DOHH2 (cell line): ENCODE data around the gene TMEM266.

ENCODE experiments used
- H3F3A ChIP-seq: fragments of 200-600 bp; sonication (generic), shearing (Covaris generic); 2 replicates; pipeline ENCODE4 v1.6.0; 2016; ENCODE audit warnings: antibody characterized with exemption, mild to moderate bottlenecking; ENCODE audit not compliant: control insufficient read depth, insufficient read depth
- H3K27ac ChIP-seq: fragments of 200-600 bp; sonication (generic); 2 replicates; pipeline ENCODE4 v1.5.1; 2014; ENCODE audit warnings: low read depth, mild to moderate bottlenecking, low read length, moderate library complexity
- H3K27me3 ChIP-seq: fragments of 200-600 bp; sonication (generic); 2 replicates; pipeline ENCODE4 v1.6.1; 2014; ENCODE audit warnings: mild to moderate bottlenecking, low read length, mixed read lengths; ENCODE audit not compliant: control insufficient read depth
- H3K36me3 ChIP-seq: fragments of 200-600 bp; sonication (generic); 2 replicates; pipeline ENCODE4 v1.6.1; 2014; ENCODE audit warnings: mild to moderate bottlenecking, low read length, moderate library complexity, mixed read lengths; ENCODE audit not compliant: control insufficient read depth
- H3K4me1 ChIP-seq: fragments of 200-600 bp; sonication (generic); 2 replicates; pipeline ENCODE4 v1.6.1; 2014; ENCODE audit warnings: mild to moderate bottlenecking, low read length, mixed read lengths; ENCODE audit not compliant: control insufficient read depth
- H3K4me2 ChIP-seq: fragments of 200-600 bp; sonication (generic); 2 replicates; pipeline ENCODE4 v1.6.0; 2014; ENCODE audit warnings: mild to moderate bottlenecking, low read length, moderate library complexity
- H3K4me3 ChIP-seq: fragments of 200-600 bp; sonication (generic); 2 replicates; pipeline ENCODE4 v1.5.1; 2014; ENCODE audit warnings: mild to moderate bottlenecking, low read length, mixed read lengths
- H3K79me2 ChIP-seq: fragments of 200-600 bp; sonication (generic); 2 replicates; pipeline ENCODE4 v1.6.1; 2014; ENCODE audit warnings: mild to moderate bottlenecking, low read length, mixed read lengths; ENCODE audit not compliant: control insufficient read depth
- H3K9me2 ChIP-seq: fragments of 200-600 bp; sonication (generic); replicated peaks from 2 replicates; pipeline ENCODE4 v1.6.1; 2014; ENCODE audit warnings: mild to moderate bottlenecking, low read length, mixed read lengths; ENCODE audit not compliant: control insufficient read depth
- H3K9me3 ChIP-seq: fragments of 200-600 bp; sonication (generic); 2 replicates; pipeline ENCODE4 v1.6.1; 2014; ENCODE audit warnings: antibody characterized with exemption, low read length, mixed read lengths; ENCODE audit not compliant: control insufficient read depth, insufficient read depth
- H4K20me1 ChIP-seq: fragments of 200-600 bp; sonication (generic); 2 replicates; pipeline ENCODE4 v1.6.0; 2014; ENCODE audit warnings: low read depth, mild to moderate bottlenecking, antibody characterized with exemption, low read length, moderate library complexity; ENCODE audit not compliant: control insufficient read depth, insufficient read depth
- EZH2phosphoT487 ChIP-seq: fragments of 200-600 bp; sonication (generic); IDR thresholded peaks from 2 replicates; pipeline ENCODE4 v1.6.1; 2017; ENCODE audit warnings: borderline replicate concordance, mild to moderate bottlenecking, antibody characterized with exemption, low read length, moderate library complexity, mixed read lengths
- TF ChIP-seq, protein P1 (sequence below): fragments of 200-600 bp; sonication (generic); IDR thresholded peaks from one replicate; pipeline ENCODE4 v1.5.1; 2014; ENCODE audit warnings: antibody characterized with exemption, mild to moderate bottlenecking, low read depth, low read length; ENCODE audit not compliant: poor library complexity, severe bottlenecking

The TMEM266 gene

DNA sequence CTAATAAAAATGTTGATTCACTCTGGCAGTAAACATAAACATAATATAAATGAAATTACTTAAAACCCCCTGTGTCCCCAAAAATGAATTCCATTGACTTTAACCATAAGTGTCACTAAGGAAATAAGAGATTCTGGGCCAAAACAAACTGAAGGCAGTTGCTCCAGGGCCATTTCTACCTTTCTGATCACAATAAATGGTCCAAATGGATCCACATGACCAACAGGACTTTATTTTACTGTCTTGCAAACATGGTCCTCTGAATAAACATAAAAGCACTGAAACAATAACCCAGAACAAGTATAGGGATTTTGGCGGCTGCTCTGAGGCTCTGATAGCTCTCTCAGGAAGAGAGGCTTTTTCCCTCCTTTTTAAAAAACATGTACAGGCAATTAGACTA is 174.1 kb downstream of the TMEM266 start:
- Histone ChIP-seq H3K27me3 (no peaks in the 10 kb centered on the region), H3K9me3 (no peaks in the 10 kb centered on the region), H3K36me3 (peaks cover 9% of the 10 kb centered on the region), H4K20me1 (no peaks in the 10 kb centered on the region; the same call in 1 of the 2 replicates), H3K4me1 (no peaks in the 10 kb centered on the region), H3K4me2 (no peak overlapping the region), H3F3A (0 out of 2 replicates have a peak, but pooled peaks cover 3% of the 10 kb centered on the region), H3K9me2 (no peaks in the 10 kb centered on the region), H3K79me2 (no peaks in the 10 kb centered on the region), H3K27ac (no peak overlapping the region), H3K4me3 (no peak overlapping the region)
- no peak for TF ChIP-seq EZH2phosphoT487
- TF ChIP-seq, protein P1, sequence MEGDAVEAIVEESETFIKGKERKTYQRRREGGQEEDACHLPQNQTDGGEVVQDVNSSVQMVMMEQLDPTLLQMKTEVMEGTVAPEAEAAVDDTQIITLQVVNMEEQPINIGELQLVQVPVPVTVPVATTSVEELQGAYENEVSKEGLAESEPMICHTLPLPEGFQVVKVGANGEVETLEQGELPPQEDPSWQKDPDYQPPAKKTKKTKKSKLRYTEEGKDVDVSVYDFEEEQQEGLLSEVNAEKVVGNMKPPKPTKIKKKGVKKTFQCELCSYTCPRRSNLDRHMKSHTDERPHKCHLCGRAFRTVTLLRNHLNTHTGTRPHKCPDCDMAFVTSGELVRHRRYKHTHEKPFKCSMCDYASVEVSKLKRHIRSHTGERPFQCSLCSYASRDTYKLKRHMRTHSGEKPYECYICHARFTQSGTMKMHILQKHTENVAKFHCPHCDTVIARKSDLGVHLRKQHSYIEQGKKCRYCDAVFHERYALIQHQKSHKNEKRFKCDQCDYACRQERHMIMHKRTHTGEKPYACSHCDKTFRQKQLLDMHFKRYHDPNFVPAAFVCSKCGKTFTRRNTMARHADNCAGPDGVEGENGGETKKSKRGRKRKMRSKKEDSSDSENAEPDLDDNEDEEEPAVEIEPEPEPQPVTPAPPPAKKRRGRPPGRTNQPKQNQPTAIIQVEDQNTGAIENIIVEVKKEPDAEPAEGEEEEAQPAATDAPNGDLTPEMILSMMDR = no peak

DNA sequence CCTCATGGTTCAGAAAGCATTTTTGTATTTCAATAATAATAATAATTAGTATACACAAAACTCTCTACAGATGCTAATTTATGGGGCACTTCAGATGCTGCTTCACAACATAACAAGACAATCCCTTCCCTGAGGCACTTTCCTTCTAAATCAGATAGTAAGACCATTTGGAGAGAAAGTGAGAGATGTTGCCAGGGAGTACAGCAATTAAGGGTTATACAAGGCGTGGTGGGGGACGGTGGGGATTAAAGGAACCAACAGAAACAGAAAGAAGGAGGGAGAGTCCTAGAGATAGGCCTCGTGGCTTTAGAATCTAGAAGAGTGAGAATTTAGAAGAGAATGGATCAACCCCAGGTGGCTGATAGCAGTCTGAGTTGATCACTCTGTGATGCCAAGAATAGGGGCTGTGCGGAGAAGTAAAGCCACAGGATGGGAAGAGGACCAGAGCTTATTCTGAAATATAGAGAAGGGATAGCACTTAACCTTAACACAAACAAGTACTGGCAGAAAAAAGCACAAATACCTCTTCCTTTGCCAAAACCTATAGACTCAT is 174.6 kb downstream of the TMEM266 start:
- Histone ChIP-seq H3F3A (0 out of 2 replicates have a peak, but pooled peaks cover 3% of the 10 kb centered on the region), H3K4me1 (no peaks in the 10 kb centered on the region), H3K4me2 (no peak overlapping the region), H3K4me3 (no peak overlapping the region), H3K9me3 (no peaks in the 10 kb centered on the region), H3K27me3 (no peaks in the 10 kb centered on the region), H3K9me2 (no peaks in the 10 kb centered on the region), H3K79me2 (no peaks in the 10 kb centered on the region), H3K36me3 (peaks cover 9% of the 10 kb centered on the region), H3K27ac (no peak overlapping the region), H4K20me1 (no peaks in the 10 kb centered on the region; the same call in 1 of the 2 replicates)
- no peak for TF ChIP-seq EZH2phosphoT487
- TF ChIP-seq, protein P1 = no peak

DNA sequence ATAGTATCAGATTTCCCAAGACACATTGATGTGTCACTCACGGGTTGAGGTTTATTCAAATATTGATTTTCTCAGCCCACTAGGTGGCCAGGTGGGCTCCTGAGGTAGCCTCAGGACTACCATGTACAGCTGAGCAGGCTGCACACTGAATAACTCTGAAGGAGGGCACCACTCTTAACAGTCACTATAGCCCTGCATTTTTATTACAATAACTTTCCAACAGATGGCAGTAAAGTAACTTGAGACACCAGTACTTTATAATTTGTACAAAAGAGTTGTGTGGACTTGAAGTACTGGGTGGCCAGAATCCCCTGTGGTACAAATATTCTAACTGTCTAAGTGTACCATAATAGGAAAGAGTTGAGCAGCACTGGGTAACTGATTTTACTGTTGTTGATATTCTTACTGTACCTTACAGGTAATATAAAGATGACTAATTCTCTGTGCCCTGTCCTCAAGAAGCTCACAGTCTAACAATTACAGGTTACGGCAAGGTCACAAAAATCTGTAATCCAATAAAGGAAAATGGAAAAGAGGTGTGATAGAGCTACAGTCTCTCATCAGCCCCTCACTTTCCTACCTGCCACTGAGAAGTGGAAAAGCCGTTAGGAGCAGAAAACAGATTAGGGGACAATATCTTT is 175.5 kb downstream of the TMEM266 start:
- Histone ChIP-seq H4K20me1 (no peaks in the 10 kb centered on the region; the same call in 1 of the 2 replicates), H3K4me2 (no peak overlapping the region), H3K27ac (no peak overlapping the region), H3K36me3 (peaks cover 12% of the 10 kb centered on the region), H3K9me3 (no peaks in the 10 kb centered on the region), H3F3A (0 out of 2 replicates have a peak, but pooled peaks cover 3% of the 10 kb centered on the region), H3K27me3 (no peaks in the 10 kb centered on the region), H3K79me2 (no peaks in the 10 kb centered on the region), H3K9me2 (no peaks in the 10 kb centered on the region), H3K4me3 (no peak overlapping the region), H3K4me1 (no peaks in the 10 kb centered on the region)
- TF ChIP-seq, protein P1 = peak; percentile 70
- no peak for TF ChIP-seq EZH2phosphoT487
